BLaER1 (cell line): Measurements from ENCODE around the gene OR10A2.
"Not testable (repeated sequence)": the region's sequence is repeated elsewhere in the genome, so short reads cannot be mapped to it uniquely, and the experiment has no call there.

Experiments
- H3K27ac ChIP-seq: shearing (Covaris generic); formaldehyde crosslinking; 2 replicates; pipeline ENCODE4 v1.8.1; 2022
- H3K27me3 ChIP-seq: shearing (Covaris generic); formaldehyde crosslinking; 2 replicates; pipeline ENCODE4 v1.8.1; 2022
- H3K36me3 ChIP-seq: shearing (Covaris generic); formaldehyde crosslinking; 2 replicates; pipeline ENCODE4 v1.8.1; 2022
- H3K4me1 ChIP-seq: shearing (Covaris generic); formaldehyde crosslinking; 2 replicates; pipeline ENCODE4 v1.8.1; 2022
- H3K4me2 ChIP-seq: shearing (Covaris generic); formaldehyde crosslinking; 2 replicates; pipeline ENCODE4 v1.8.1; 2022
- H3K4me3 ChIP-seq: shearing (Covaris generic); formaldehyde crosslinking; 2 replicates; pipeline ENCODE4 v1.8.1; 2022
- H3K9ac ChIP-seq: shearing (Covaris generic); formaldehyde crosslinking; 2 replicates; pipeline ENCODE4 v1.8.1; 2022
- H3K9me3 ChIP-seq: shearing (Covaris generic); formaldehyde crosslinking; 2 replicates; pipeline ENCODE4 v1.8.1; 2022
- H4K20me1 ChIP-seq: shearing (Covaris generic); formaldehyde crosslinking; 2 replicates; pipeline ENCODE4 v1.8.1; 2022
- Cebpa-rat ChIP-seq: shearing (Covaris generic); IDR thresholded peaks from 2 replicates; pipeline ENCODE4 v1.8.1; 2022

The OR10A2 gene

GRCh38 chr11:6876914-6877313 lies 14.1 kb downstream of the OR10A2 start:
- H3K4me1 ChIP-seq, result no peaks in the 10 kb centered on the region
- H4K20me1 ChIP-seq, result no peaks in the 10 kb centered on the region
- no peak for TF ChIP-seq Cebpa-rat

DNA sequence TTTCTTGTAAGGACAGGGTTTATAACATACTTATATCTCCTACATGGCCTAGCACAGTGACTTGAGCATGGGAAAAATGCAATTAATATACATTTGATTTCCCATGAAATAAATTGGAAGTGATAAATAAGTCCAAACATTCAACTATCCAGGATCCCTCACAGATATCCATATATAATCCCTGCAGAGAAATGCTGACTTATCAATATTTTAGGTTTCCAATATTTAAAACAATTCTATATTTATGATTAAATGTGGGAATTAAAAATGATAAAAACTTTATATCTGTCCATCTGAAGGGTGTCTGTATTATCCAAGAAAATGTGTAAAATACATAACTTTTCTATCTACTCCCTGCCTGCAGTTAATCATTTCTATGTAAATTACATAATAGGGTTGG lies 19.9 kb downstream of the OR10A2 start:
- Histone ChIP-seq H3K27me3 (no peaks in the 10 kb centered on the region), H3K9ac (no peak overlapping the region), H3K9me3 (no peaks in the 10 kb centered on the region), H3K4me3 (no peak overlapping the region), H3K4me1 (no peaks in the 10 kb centered on the region), H3K4me2 (no peak overlapping the region), H4K20me1 (no peaks in the 10 kb centered on the region), H3K36me3 (no peaks in the 10 kb centered on the region), H3K27ac (no peak overlapping the region)
- TF ChIP-seq Cebpa-rat, result no peak

More at GRCh38 chr11:6876914-6877313, 14.1 kb downstream of the OR10A2 start:
- Histone ChIP-seq H3K27ac (no peak overlapping the region), H3K36me3 (no peaks in the 10 kb centered on the region), H3K9ac (no peak overlapping the region), H3K9me3 (peaks cover 9% of the 10 kb centered on the region), H3K4me2 (no peak overlapping the region), H3K4me3 (no peak overlapping the region), H3K27me3 (no peaks in the 10 kb centered on the region)

DNA sequence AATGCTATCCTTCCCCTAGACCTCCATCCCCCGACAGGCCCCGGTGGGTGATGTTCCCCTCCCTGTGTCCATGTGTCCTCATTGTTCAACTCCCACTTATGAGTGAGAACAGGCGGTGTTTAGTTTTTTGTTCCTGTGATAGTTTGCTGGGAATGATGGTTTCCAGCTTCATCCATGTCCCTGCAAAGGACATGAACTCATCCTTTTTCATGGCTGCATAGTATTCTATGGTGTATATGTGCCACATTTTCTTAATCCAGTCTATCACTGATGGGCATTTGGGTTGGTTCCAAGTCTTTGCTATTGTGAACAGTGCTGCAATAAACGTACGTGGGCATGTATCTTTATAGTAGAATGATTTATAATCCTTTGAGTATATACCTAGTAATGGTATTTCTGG lies 24.9 kb downstream of the OR10A2 start:
- H3K4me3 ChIP-seq, H3K9ac ChIP-seq, H4K20me1 ChIP-seq, H3K4me2 ChIP-seq, H3K27ac ChIP-seq, H3K9me3 ChIP-seq, H3K4me1 ChIP-seq, H3K27me3 ChIP-seq, H3K36me3 ChIP-seq: not testable (repeated sequence)

- Histone ChIP-seq H3K4me3 (no peak overlapping the region), H3K36me3 (no peaks in the 10 kb centered on the region), H3K4me2 (no peak overlapping the region), H3K27me3 (no peaks in the 10 kb centered on the region), H3K9me3 (0 out of 2 replicates have a peak, but pooled peaks cover 3% of the 10 kb centered on the region), H3K4me1 (no peaks in the 10 kb centered on the region), H3K27ac (no peak overlapping the region), H3K9ac (no peak overlapping the region), H4K20me1 (no peaks in the 10 kb centered on the region)
- TF ChIP-seq Cebpa-rat, result no peak
These were observed 26.0 kb downstream of the OR10A2 start for GRCh38 chr11:6888830-6889229.

- TF ChIP-seq Cebpa-rat, result no peak
- Histone ChIP-seq H3K4me3 (no peak overlapping the region), H3K9ac (no peak overlapping the region), H3K9me3 (0 out of 2 replicates have a peak, but pooled peaks cover 3% of the 10 kb centered on the region), H4K20me1 (no peaks in the 10 kb centered on the region), H3K27ac (no peak overlapping the region), H3K27me3 (no peaks in the 10 kb centered on the region), H3K36me3 (no peaks in the 10 kb centered on the region), H3K4me1 (no peaks in the 10 kb centered on the region), H3K4me2 (no peak overlapping the region)
These were observed 27.0 kb downstream of the OR10A2 start for GRCh38 chr11:6889835-6890234.

DNA sequence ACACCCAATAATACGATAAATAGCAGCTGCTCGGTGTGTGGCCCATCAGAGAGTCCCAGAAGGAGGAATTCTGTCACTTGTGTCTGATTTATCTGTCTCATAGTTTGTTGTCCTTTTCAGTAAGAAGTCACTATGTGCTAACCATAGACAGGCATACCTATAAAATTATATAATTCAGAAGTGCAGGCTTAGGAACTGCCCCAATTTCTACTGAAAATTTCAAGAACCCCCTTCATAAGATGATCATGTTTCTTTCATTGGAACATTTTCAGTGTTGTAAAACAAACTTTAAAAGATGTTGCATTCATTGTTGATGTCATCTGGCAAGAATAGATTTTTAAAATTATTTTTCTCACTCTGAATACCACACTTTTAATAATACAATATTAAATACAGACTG lies 29.5 kb downstream of the OR10A2 start, which contains the start of gene OR2D2:
Gene OR2D2 (minus strand): TSS at position 101 of the 400 bp plus-strand sequence. CDS start 0 bp downstream, at position 101.
- no peak for TF ChIP-seq Cebpa-rat
- Histone ChIP-seq H3K4me3 (no peak within 1 kb of the TSS), H3K27me3 (no peaks in the 10 kb centered on the region), H3K9ac (no peak within 1 kb of the TSS), H4K20me1 (no peaks in the 10 kb centered on the region), H3K27ac (no peak within 1 kb of the TSS), H3K9me3 (0 out of 2 replicates have a peak, but pooled peaks cover 3% of the 10 kb centered on the region), H3K4me1 (no peaks in the 10 kb centered on the region), H3K4me2 (no peak within 1 kb of the TSS), H3K36me3 (no peaks in the 10 kb centered on the region)

GRCh38 chr11:6894097-6894496 lies 31.2 kb downstream of the OR10A2 start:
- H3K27ac ChIP-seq, result no peak overlapping the region
- no peaks in the 10 kb centered on the region for H3K36me3 ChIP-seq
- H3K4me1 ChIP-seq, result no peaks in the 10 kb centered on the region
- H3K4me3 ChIP-seq, result no peak overlapping the region
- no peaks in the 10 kb centered on the region for H3K27me3 ChIP-seq
- H3K9me3 ChIP-seq, result no peaks in the 10 kb centered on the region
- TF ChIP-seq Cebpa-rat, result no peak
- H4K20me1 ChIP-seq, result no peaks in the 10 kb centered on the region
- no peak overlapping the region for H3K9ac ChIP-seq
- no peak overlapping the region for H3K4me2 ChIP-seq

- H3K36me3 ChIP-seq, result no peaks in the 10 kb centered on the region
- H4K20me1 ChIP-seq, result no peaks in the 10 kb centered on the region
- H3K4me3 ChIP-seq, result no peak overlapping the region
- no peak overlapping the region for H3K4me2 ChIP-seq
- H3K27ac ChIP-seq, result no peak overlapping the region
- H3K4me1 ChIP-seq, result no peaks in the 10 kb centered on the region
- H3K9me3 ChIP-seq, result no peaks in the 10 kb centered on the region
- no peaks in the 10 kb centered on the region for H3K27me3 ChIP-seq
- no peak for TF ChIP-seq Cebpa-rat
- H3K9ac ChIP-seq, result no peak overlapping the region
These were observed 32.2 kb downstream of the OR10A2 start for GRCh38 chr11:6895010-6895409.

DNA sequence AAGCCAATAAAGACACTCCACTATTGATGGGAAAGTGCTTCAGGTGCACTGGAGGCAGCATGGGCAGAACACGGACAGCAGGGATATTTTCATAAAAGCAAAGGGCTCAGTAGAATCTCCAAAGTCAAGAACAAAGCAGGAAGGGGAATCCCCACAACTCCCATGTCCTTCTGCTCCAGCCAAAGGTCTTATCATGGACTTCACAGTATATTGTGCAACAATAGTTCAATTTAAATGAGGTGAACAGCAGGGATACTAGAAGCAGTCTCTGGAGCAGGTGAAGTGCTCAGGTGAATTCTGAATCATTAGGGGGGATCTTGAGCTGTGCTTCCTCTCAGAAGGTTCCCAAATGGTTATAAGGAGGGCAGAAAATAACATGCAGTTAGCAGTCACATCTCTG lies 36.1 kb downstream of the OR10A2 start:
- no peaks in the 10 kb centered on the region for H3K4me1 ChIP-seq
- no peaks in the 10 kb centered on the region for H4K20me1 ChIP-seq
- H3K4me3 ChIP-seq, result no peak overlapping the region
- TF ChIP-seq Cebpa-rat, result no peak
- H3K9ac ChIP-seq, result no peak overlapping the region
- no peaks in the 10 kb centered on the region for H3K36me3 ChIP-seq
- H3K9me3 ChIP-seq, result no peaks in the 10 kb centered on the region
- no peak overlapping the region for H3K27ac ChIP-seq
- no peaks in the 10 kb centered on the region for H3K27me3 ChIP-seq
- no peak overlapping the region for H3K4me2 ChIP-seq

GRCh38 chr11:6900327-6900999 lies 37.6 kb downstream of the OR10A2 start:
- Histone ChIP-seq H3K27me3 (no peaks in the 10 kb centered on the region), H3K4me1 (no peaks in the 10 kb centered on the region), H4K20me1 (no peaks in the 10 kb centered on the region), H3K27ac (no peak overlapping the region), H3K36me3 (no peaks in the 10 kb centered on the region), H3K4me3 (no peak overlapping the region), H3K9ac (no peak overlapping the region), H3K9me3 (peaks cover 8% of the 10 kb centered on the region; the same call in 1 of the 2 replicates), H3K4me2 (no peak overlapping the region)
- TF ChIP-seq Cebpa-rat, result no peak

DNA sequence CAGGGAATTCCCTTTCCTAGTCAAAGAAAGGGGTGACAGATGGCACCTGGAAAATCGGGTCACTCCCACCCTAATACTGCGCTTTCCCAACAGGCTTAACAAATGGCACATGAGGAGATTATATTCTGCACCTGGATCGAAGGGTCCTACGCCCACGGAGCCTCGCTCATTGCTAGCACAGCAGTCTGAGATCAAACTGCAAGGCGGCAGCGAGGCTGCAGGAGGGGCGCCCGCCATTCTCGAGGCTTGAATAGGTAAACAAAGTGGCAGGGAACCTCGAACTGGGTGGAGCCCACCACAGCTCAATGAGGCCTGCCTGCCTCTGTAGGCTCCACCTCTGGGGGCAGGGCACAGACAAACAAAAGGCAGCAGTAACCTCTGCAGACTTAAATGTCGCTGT lies 41.9 kb downstream of the OR10A2 start:
- H3K4me1 ChIP-seq, H4K20me1 ChIP-seq, H3K27ac ChIP-seq, H3K4me3 ChIP-seq, H3K9ac ChIP-seq, H3K27me3 ChIP-seq, H3K4me2 ChIP-seq, H3K36me3 ChIP-seq, H3K9me3 ChIP-seq: not testable (repeated sequence)
